ENCODE measurements around the gene NRG2.

GRCh38 chr5:139949710-139950109 lies 93.4 kb downstream of the NRG2 start:
- TF ChIP-seq CTCF (IDR thresholded peaks at IDR 0.05) (no peak), EP300 (IDR thresholded peaks at IDR 0.05) (no peak), REST (IDR thresholded peaks at IDR 0.05) (no peak), NFE2L2 (conservative IDR thresholded peaks at IDR 0.05; ENCODE audit: low read length) (no peak), ZFP36 (IDR thresholded peaks at IDR 0.05; ENCODE audit: borderline replicate concordance, partially characterized antibody) (no peak), ELK1 (IDR thresholded peaks at IDR 0.05; ENCODE audit: low read depth, low read length) (no peak), PHF8 (IDR thresholded peaks at IDR 0.05; ENCODE audit: borderline replicate concordance, low read depth) (no peak)

Measured in A549 (cell line).